B cell (primary cell): Measurements from ENCODE around the gene ABCF1. TPM values are rescaled to one million over a fixed set of nuclear protein-coding genes. Genes with fewer than 3 reads are reported as not detected.
A peak's percentile ranks its signal among the peaks of the same experiment; 100 is the strongest.
"Not testable (repeated sequence)": the region's sequence is repeated elsewhere in the genome, so short reads cannot be mapped to it uniquely, and the experiment has no call there.

Source experiments
- ATAC-seq: fragments of 200-7000 bp; cut with Tn5 transposase; one replicate; pipeline ENCODE4 v1.10.0; 2021; ENCODE audit warnings: low read depth, mild to moderate bottlenecking, moderate number of reproducible peaks, moderate library complexity
- CTCF ChIA-PET: fragments of 350-600 bp; sonication (Branson Sonifier 250); formaldehyde crosslinking; loops from one replicate; lab custom pipeline; 2021; ENCODE audit warnings: antibody characterized with exemption, inconsistent platforms; lab: Charles Lee
- POLR2A ChIA-PET: fragments of 350-600 bp; sonication (Branson Sonifier 250); formaldehyde crosslinking; loops from one replicate; lab custom pipeline; 2021; ENCODE audit warnings: antibody characterized with exemption; lab: Charles Lee
- DNase-seq: peaks from one replicate; pipeline ENCODE4 v3.0.0; 2013
- H2AFZ ChIP-seq: 2 replicates; pipeline ENCODE4 v1.6.1; 2012; ENCODE audit warnings: mild to moderate bottlenecking, low read depth, low read length; ENCODE audit not compliant: insufficient read depth, poor library complexity, severe bottlenecking
- H3K27ac ChIP-seq, 2 donors: 1 replicate in 1 of 2; 2 replicates in 1 of 2; pipeline ENCODE4 v1.5.1; 2012 to 2013; ENCODE audit warnings: low read length in 2 of 2, mild to moderate bottlenecking in 2 of 2, moderate library complexity in 1 of 2
- H3K27me3 ChIP-seq, 4 experiments: fragments of 200-600 bp in 1 of 4; sonication (generic) in 1 of 4; replicated peaks in 1 of 4; 1 replicate in 2 of 4; 2 replicates in 2 of 4; pipeline versions ENCODE4 v1.6.1 to v1.7.0; 2013 to 2016; ENCODE audit warnings: low read length in 3 of 4, mild to moderate bottlenecking in 2 of 4, mixed read lengths in 1 of 4, moderate library complexity in 1 of 4; ENCODE audit not compliant: insufficient read depth in 4 of 4, control insufficient read depth in 3 of 4; ENCODE audit errors: control extremely low read depth in 1 of 4
- H3K36me3 ChIP-seq, 2 experiments: replicated peaks in 1 of 2; 1 replicate in 1 of 2; 2 replicates in 1 of 2; pipeline versions ENCODE4 v1.6.1 to v1.7.1; 2013; ENCODE audit warnings: low read length in 1 of 2; ENCODE audit not compliant: insufficient read depth in 2 of 2, control insufficient read depth in 1 of 2; ENCODE audit errors: control extremely low read depth in 1 of 2, extremely low read depth in 1 of 2
- H3K4me1 ChIP-seq, 2 donors: fragments of 200-600 bp in 1 of 2; sonication (generic) in 1 of 2; 1 replicate in 1 of 2; 2 replicates in 1 of 2; pipeline versions ENCODE4 v1.5.1 to v1.6.1; 2013 to 2017; ENCODE audit warnings: low read length in 2 of 2; ENCODE audit not compliant: control insufficient read depth in 2 of 2, insufficient read depth in 2 of 2
- H3K4me2 ChIP-seq: replicated peaks from 2 replicates; pipeline ENCODE3; 2012; ENCODE audit warnings: mild to moderate bottlenecking, low read depth, low read length; ENCODE audit not compliant: poor library complexity, severe bottlenecking
- H3K4me3 ChIP-seq, 5 experiments: fragments of 200-600 bp in 1 of 5; sonication (generic) in 1 of 5; 1 replicate in 3 of 5; 2 replicates in 2 of 5; pipeline versions ENCODE4 v1.5.1 to v1.7.0; 2011 to 2016; ENCODE audit warnings: low read length in 4 of 5, mild to moderate bottlenecking in 4 of 5, low read depth in 2 of 5, control low read depth in 1 of 5, moderate library complexity in 1 of 5; ENCODE audit not compliant: insufficient read depth in 1 of 5; ENCODE audit errors: control extremely low read depth in 1 of 5, extremely low read depth in 1 of 5
- H3K79me2 ChIP-seq: fragments of 200-600 bp; sonication (generic); one replicate; pipeline ENCODE4 v1.6.0; 2016; ENCODE audit warnings: low read length; ENCODE audit not compliant: control insufficient read depth, insufficient read depth
- H3K9ac ChIP-seq: fragments of 200-600 bp; sonication (generic); 2 replicates; pipeline ENCODE4 v1.6.1; 2017; ENCODE audit warnings: mild to moderate bottlenecking, low read length, moderate library complexity
- H3K9me3 ChIP-seq, 3 donors: one replicate each; pipeline versions ENCODE4 v1.6.1 to v1.7.1; 2013; ENCODE audit warnings: low read length in 2 of 3; ENCODE audit not compliant: control insufficient read depth in 2 of 3, insufficient read depth in 1 of 3; ENCODE audit errors: control extremely low read depth in 1 of 3
- H4K20me1 ChIP-seq: 2 replicates; pipeline ENCODE4 v1.6.0; 2012; ENCODE audit warnings: mild to moderate bottlenecking, low read length; ENCODE audit not compliant: insufficient read depth, control insufficient read depth, poor library complexity, severe bottlenecking
- H3K27ac Mint-ChIP-seq: one replicate; pipeline ENCODE4 v1.8.0; 2021; ENCODE audit warnings: mixed read lengths
- H3K27me3 Mint-ChIP-seq: one replicate; pipeline ENCODE4 v1.8.0; 2021; ENCODE audit warnings: mixed read lengths
- H3K4me1 Mint-ChIP-seq: one replicate; pipeline ENCODE4 v1.8.0; 2021; ENCODE audit warnings: mixed read lengths
- H3K4me3 Mint-ChIP-seq: one replicate; pipeline ENCODE4 v1.8.0; 2021; ENCODE audit warnings: mixed read lengths
- H3K9me3 Mint-ChIP-seq: one replicate; pipeline ENCODE4 v1.8.0; 2022; ENCODE audit warnings: mixed read lengths; ENCODE audit not compliant: insufficient read depth
- CTCF ChIP-seq: fragments of 200-600 bp; IDR thresholded peaks from one replicate; pipeline ENCODE4 v1.8.0; 2022; ENCODE audit warnings: antibody characterized with exemption, mild to moderate bottlenecking
- EZH2 ChIP-seq: IDR thresholded peaks from 2 replicates; pipeline ENCODE4 v1.6.1; 2012; ENCODE audit warnings: borderline replicate concordance, low read depth, mild to moderate bottlenecking, moderate library complexity, low read length; ENCODE audit not compliant: insufficient read depth, poor library complexity, severe bottlenecking
- WGBS: methylation state at CpG from one replicate; pipeline ENCODE4 v1.1.5; 2013; ENCODE audit warnings: missing lambda C conversion rate; ENCODE audit not compliant: insufficient coverage; 5-methylcytosine and 5-hydroxymethylcytosine counted together
- intact Hi-C: fragments of 100-400 bp; cut with micrococcal nuclease; formaldehyde crosslinking; loops from one replicate; pipeline ENCODE4 v1.10.0; 2022
- polyA plus RNA-seq: library from polyadenylated mRNA; depleted of rRNA; stranded (reverse); fragments of >200 nt; gene quantifications from 2 replicates; pipeline ENCODE4 v1.2.3, GENCODE V29; 2012
- total RNA-seq, 2 donors: library from RNA; stranded (reverse); fragments of 120-200 nt in 1 of 2; gene quantifications; 1 replicate in 1 of 2; 2 replicates in 1 of 2; pipeline versions ENCODE4 v1.2.3 to v1.2.4, GENCODE V29; 2013 to 2022

Gene ABCF1
- total and polyA plus RNA-seq, 2 donors (not counting 1 experiment from before 2014, with no cell fraction given), result 22.8 to 60.9 TPM

GRCh38 chr6:30592287-30592686 lies 21.0 kb downstream of the ABCF1 start:
- peaks cover 3% of the 10 kb centered on the region for H3K4me1 Mint-ChIP-seq
- WGBS, result no CpG with 5 or more reads among the region's 1 CpG
- H3K4me3 Mint-ChIP-seq, result no peak overlapping the region
- H3K27me3 Mint-ChIP-seq, result no peaks in the 10 kb centered on the region
- Histone ChIP-seq H3K27me3 (no peaks in the 10 kb centered on the region), H2AFZ (no peak overlapping the region), H3K27ac (no peak overlapping the region), H3K36me3 (peaks cover 16 to 52% of the 10 kb centered on the region in 2 experiments), H4K20me1 (peaks cover 12% of the 10 kb centered on the region), H3K4me3 (no peak overlapping the region), H3K9me3 (no peaks in the 10 kb centered on the region), H3K79me2 (peaks cover 10% of the 10 kb centered on the region), H3K4me1 (peaks cover 0 to 3% of the 10 kb centered on the region in 2 donors), H3K4me2 (no peak overlapping the region), H3K9ac (no peak overlapping the region)
- intact Hi-C loops, result no loop called here
- no peaks in the 10 kb centered on the region for H3K9me3 Mint-ChIP-seq
- no peak overlapping the region for H3K27ac Mint-ChIP-seq
- ATAC-seq, result no peak
- no peak for DNase-seq
- TF ChIP-seq EZH2 (no peak), CTCF (no peak)
- POLR2A ChIA-PET, result interaction anchor here (0.6 to 0.7 kb wide), 2 partner anchors 22 to 99 kb away, joined by 3 to 4 read pairs; no protein-coding TSS in a partner anchor
- CTCF ChIA-PET, result interaction anchor here (2.4 to 12.2 kb wide), 3 partner anchors 9 to 109 kb away, joined by 7 to 295 read pairs (median 33); no protein-coding TSS in a partner anchor

DNA sequence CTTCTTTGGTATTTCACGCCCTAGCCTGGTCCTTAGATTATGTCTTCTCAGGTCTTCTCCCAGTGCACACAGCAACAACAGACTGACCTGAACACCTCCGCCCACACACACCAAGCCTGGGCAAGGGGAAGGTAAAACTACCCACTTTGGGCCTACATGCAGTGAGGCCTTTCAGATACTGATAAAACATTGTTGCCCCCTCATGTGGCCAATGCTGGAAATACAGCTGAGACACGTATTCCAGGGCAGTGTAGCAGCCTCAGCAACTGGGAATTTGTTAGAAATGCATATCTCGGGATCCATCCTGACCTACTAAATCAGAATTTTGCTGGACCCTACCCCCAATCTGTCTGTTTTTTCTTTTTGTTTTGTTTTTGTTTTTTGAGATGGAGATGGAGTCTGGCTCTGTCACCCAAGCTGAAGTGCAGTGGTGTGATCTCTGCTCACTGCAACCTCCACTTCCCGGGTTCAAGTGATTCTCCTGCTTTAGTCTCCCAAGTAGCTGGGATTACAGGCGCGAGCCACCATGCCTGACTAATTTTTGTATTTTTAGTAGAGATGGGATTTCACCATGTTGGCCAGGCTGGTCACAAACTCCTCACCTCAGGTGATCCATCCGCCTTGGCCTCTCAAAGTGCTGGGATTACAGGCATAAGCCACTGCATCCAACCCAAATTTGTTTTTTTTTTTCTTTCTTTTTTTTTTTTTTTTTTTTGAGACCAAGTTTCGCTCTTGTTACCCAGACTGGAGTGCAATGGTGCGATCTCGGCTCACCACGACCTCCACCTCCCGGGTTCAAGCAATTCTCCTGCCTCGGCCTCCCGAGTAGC lies 26.3 kb downstream of the ABCF1 start:
- 72% methylated on average over 8 of the region's 15 CpGs for WGBS
- H3K36me3 ChIP-seq, result peaks cover 8 to 35% of the 10 kb centered on the region in 2 experiments
- peak; percentile 85 for DNase-seq
- H4K20me1 ChIP-seq, result peaks cover 18% of the 10 kb centered on the region
- not testable (repeated sequence) for H3K4me1 ChIP-seq, H3K27me3 Mint-ChIP-seq, H2AFZ ChIP-seq, H3K4me2 ChIP-seq, H3K4me3 Mint-ChIP-seq, H3K4me3 ChIP-seq, H3K27ac ChIP-seq, H3K9me3 ChIP-seq, H3K9ac ChIP-seq, H3K79me2 ChIP-seq, H3K27me3 ChIP-seq, H3K4me1 Mint-ChIP-seq, H3K9me3 Mint-ChIP-seq
- ATAC-seq, result peak; percentile 93
- intact Hi-C loops, result loop anchor here (1.0 to 2.0 kb wide), 3 partner anchors 17 to 55 kb away; partner anchors contain the start of gene ABCF1
- ChIA-PET POLR2A (interaction anchor here (0.7 to 2.1 kb wide), 8 partner anchors 18 to 540 kb away, joined by 3 to 11 read pairs (median 6); partner anchors contain the start of gene PPP1R10), CTCF (interaction anchor here (0.7 to 12.2 kb wide), 39 partner anchors 9 to 490 kb away, joined by 3 to 295 read pairs (median 5); partner anchors contain the start of genes ABCF1, ATAT1, GNL1 and MRPS18B)
- H3K27ac Mint-ChIP-seq, result peak overlapping the region; percentile 62
- peak; percentile 80 for TF ChIP-seq CTCF
